MCF 10A (cell line): ENCODE results near the gene SYNGR4. TPM values are rescaled to one million over a fixed set of nuclear protein-coding genes. Genes with fewer than 3 reads are reported as not detected.

Experiments used
- BruUV-seq: library from RNA; stranded (reverse); fragments of 400-500 nt; replicated peaks from 2 replicates; lab custom pipeline; 2021; lab: Mats Ljungman, UMichigan
- CTCF ChIA-PET: fragments of 300-600 bp; sonication (Branson Sonifier 250); formaldehyde crosslinking; extraction: SDS; loops from one replicate; lab custom pipeline; 2021; ENCODE audit warnings: antibody characterized with exemption, inconsistent platforms; lab: Yijun Ruan, JAX
- POLR2A ChIA-PET: fragments of 300-600, 350-650 bp; sonication (Branson Sonifier 250); formaldehyde crosslinking; extraction: SDS; loops from one replicate; lab custom pipeline; 2020; ENCODE audit warnings: antibody characterized with exemption, inconsistent platforms; lab: Yijun Ruan, JAX
- DNase-seq: peaks from one replicate; pipeline ENCODE4 v3.0.0-alpha.2; 2018; ENCODE audit not compliant: unreplicated experiment
- H3K27ac Mint-ChIP-seq: one replicate; pipeline ENCODE4 v1.8.0; 2022; ENCODE audit warnings: mild to moderate bottlenecking, low read depth, mixed read lengths; ENCODE audit not compliant: unreplicated experiment
- H3K27me3 Mint-ChIP-seq: one replicate; pipeline ENCODE4 v1.8.0; 2022; ENCODE audit warnings: mixed read lengths; ENCODE audit not compliant: insufficient read depth, unreplicated experiment
- H3K36me3 Mint-ChIP-seq: one replicate; pipeline ENCODE4 v1.8.0; 2022; ENCODE audit warnings: mild to moderate bottlenecking, moderate library complexity, mixed read lengths; ENCODE audit not compliant: insufficient read depth, unreplicated experiment
- H3K4me1 Mint-ChIP-seq: one replicate; pipeline ENCODE4 v1.8.0; 2022; ENCODE audit warnings: mixed read lengths; ENCODE audit not compliant: insufficient read depth, unreplicated experiment
- H3K4me3 Mint-ChIP-seq: one replicate; pipeline ENCODE4 v1.8.0; 2022; ENCODE audit warnings: mild to moderate bottlenecking, moderate library complexity, mixed read lengths; ENCODE audit not compliant: unreplicated experiment
- H3K9me3 Mint-ChIP-seq: one replicate; pipeline ENCODE4 v1.8.0; 2022; ENCODE audit warnings: mixed read lengths; ENCODE audit not compliant: unreplicated experiment
- CTCF ChIP-seq: fragments of 200-600 bp; IDR thresholded peaks from one replicate; pipeline ENCODE4 v1.8.0; 2022; ENCODE audit warnings: antibody characterized with exemption, mild to moderate bottlenecking; ENCODE audit not compliant: unreplicated experiment
- intact Hi-C: fragments of 100-400 bp; cut with micrococcal nuclease; formaldehyde crosslinking; loops from 2 replicates; pipeline ENCODE4 v1.14.1; 2022
- total RNA-seq: library from RNA; stranded (reverse); gene quantifications from 2 replicates; pipeline ENCODE4 v1.2.3, GENCODE V29; 2022

Gene SYNGR4
- total RNA-seq, 1 experiment from 2014 or later = not detected

GRCh38 chr19:48421548-48421947, 57.4 kb downstream of the SYNGR4 start:
- Mint-ChIP-seq H3K27ac (no peak overlapping the region), H3K4me3 (no peak overlapping the region), H3K9me3 (no peaks in the 10 kb centered on the region), H3K27me3 (no peaks in the 10 kb centered on the region), H3K4me1 (peaks cover 28% of the 10 kb centered on the region), H3K36me3 (no peaks in the 10 kb centered on the region)
- no peak for DNase-seq
- ChIA-PET CTCF (interaction anchor here (0.6 kb wide), 1 partner anchor 1031 kb away, joined by 3 read pairs; no protein-coding TSS in a partner anchor), POLR2A (interaction anchor here (1.1 to 1.4 kb wide), 2 partner anchors 9 to 24 kb away, joined by 3 to 4 read pairs; no protein-coding TSS in a partner anchor)
- TF ChIP-seq CTCF = no peak
- intact Hi-C loops = no loop called here
- no TSS peak for BruUV-seq

- Mint-ChIP-seq H3K27me3 (no peaks in the 10 kb centered on the region), H3K36me3 (no peaks in the 10 kb centered on the region), H3K27ac (peak overlapping the region; percentile 77), H3K9me3 (no peaks in the 10 kb centered on the region), H3K4me3 (no peak overlapping the region), H3K4me1 (peaks cover 21% of the 10 kb centered on the region)
- CTCF ChIA-PET = no interaction called here
- POLR2A ChIA-PET = no interaction called here
- intact Hi-C loops = no loop called here
- DNase-seq = peak; percentile 62
- BruUV-seq = no TSS peak
- no peak for TF ChIP-seq CTCF
These were observed 60.6 kb downstream of the SYNGR4 start for GRCh38 chr19:48424694-48425219.

Other genes with a start within 250 kb of the SYNGR4 start
- 12.2 and 14.6 TPM in 2 replicates for gene LIG1, start 194.0 kb upstream of the SYNGR4 start, total RNA-seq
- 4.8 and 5.5 TPM in 2 replicates for gene ZSWIM9, start 193.7 kb upstream of the SYNGR4 start, total RNA-seq
- gene CARD8, start 108.5 kb upstream of the SYNGR4 start, total RNA-seq = 16.0 and 24.0 TPM in 2 replicates
- gene ZNF114, start 94.3 kb upstream of the SYNGR4 start, total RNA-seq = not detected in 2 replicates
- 190 and 198 TPM in 2 replicates for gene EMP3, start 38.8 kb upstream of the SYNGR4 start, total RNA-seq
- 6.0 and 7.6 TPM in 2 replicates for gene TMEM143, start 427 bp upstream of the SYNGR4 start, total RNA-seq
- gene KDELR1, start 27.2 kb downstream of the SYNGR4 start, total RNA-seq = 113 and 134 TPM in 2 replicates
- 0.35 and 0.39 TPM in 2 replicates for gene GRIN2D, start 29.3 kb downstream of the SYNGR4 start, total RNA-seq
- gene GRWD1, start 81.6 kb downstream of the SYNGR4 start, total RNA-seq = 45.1 and 55.8 TPM in 2 replicates
- gene KCNJ14, start 91.2 kb downstream of the SYNGR4 start, total RNA-seq = 1.6 and 2.7 TPM in 2 replicates
- 70.3 and 72.2 TPM in 2 replicates for gene CYTH2, start 105.0 kb downstream of the SYNGR4 start, total RNA-seq
- 0.37 and 0.47 TPM in 2 replicates for gene LMTK3, start 147.5 kb downstream of the SYNGR4 start, total RNA-seq
- not detected in 2 replicates for gene SULT2B1, start 187.8 kb downstream of the SYNGR4 start, total RNA-seq
- gene SPACA4, start 242.4 kb downstream of the SYNGR4 start, total RNA-seq = not detected in 2 replicates